Breast epithelium (tissue), 3 donors: ENCODE data around the gene CD24.

Experiments
- CTCF ChIP-seq, 3 donors: fragments of 450-650 bp; IDR thresholded peaks; one replicate each; pipeline ENCODE4 v1.5.1; 2016 to 2017; ENCODE audit warnings: antibody characterized with exemption in 3 of 3, mild to moderate bottlenecking in 3 of 3, moderate library complexity in 3 of 3
- POLR2A ChIP-seq: fragments of 450-650 bp; IDR thresholded peaks from one replicate; pipeline ENCODE4 v1.6.1; 2016; ENCODE audit warnings: antibody characterized with exemption, mild to moderate bottlenecking, moderate library complexity
- POLR2AphosphoS5 ChIP-seq, 3 donors: sonication (generic); formaldehyde crosslinking; IDR thresholded peaks; one replicate each; pipeline ENCODE4 v1.6.1; 2017; ENCODE audit warnings: antibody characterized with exemption in 3 of 3

GRCh38 chr6:106974999-106975737, 639 bp upstream of the CD24 start:
- TF ChIP-seq CTCF (IDR thresholded peaks at IDR 0.05) (peak in 1 of 3 donors; percentile 17), POLR2AphosphoS5 (IDR thresholded peaks at IDR 0.05) (no peak), POLR2A (no peak)
